PFSK-1 (cell line): ENCODE results near the gene SETDB1.

ENCODE experiments used
- FOXP2 ChIP-seq: optimal IDR thresholded peaks from 2 replicates; pipeline ENCODE3; 2011; ENCODE audit warnings: borderline replicate concordance, control low read depth, inconsistent platforms; ENCODE audit not compliant: insufficient read depth; ENCODE audit errors: extremely low read length, extremely low read depth
- POLR2AphosphoS5 ChIP-seq: IDR thresholded peaks from 2 replicates; pipeline ENCODE4 v1.6.1; 2012; ENCODE audit warnings: low read depth, mild to moderate bottlenecking, control low read depth, low read length, moderate library complexity
- SIN3A ChIP-seq: IDR thresholded peaks from 2 replicates; pipeline ENCODE4 v1.6.1; 2012; ENCODE audit warnings: mild to moderate bottlenecking, low read length, moderate library complexity, borderline replicate concordance; ENCODE audit not compliant: insufficient read depth
- TAF1 ChIP-seq: IDR thresholded peaks from 2 replicates; pipeline ENCODE4 v1.6.1; 2012; ENCODE audit warnings: low read length, control low read depth, borderline replicate concordance; ENCODE audit not compliant: insufficient read depth
- TF ChIP-seq, protein P1 (sequence below), 2 experiments: IDR thresholded peaks; 2 replicates each; pipeline versions ENCODE4 v1.6.1 to v1.8.0; 2011 to 2012; ENCODE audit warnings: low read depth in 2 of 2, low read length in 2 of 2, control low read depth in 1 of 2, inconsistent platforms in 1 of 2, mild to moderate bottlenecking in 1 of 2, moderate library complexity in 1 of 2; ENCODE audit not compliant: insufficient read depth in 1 of 2

DNA sequence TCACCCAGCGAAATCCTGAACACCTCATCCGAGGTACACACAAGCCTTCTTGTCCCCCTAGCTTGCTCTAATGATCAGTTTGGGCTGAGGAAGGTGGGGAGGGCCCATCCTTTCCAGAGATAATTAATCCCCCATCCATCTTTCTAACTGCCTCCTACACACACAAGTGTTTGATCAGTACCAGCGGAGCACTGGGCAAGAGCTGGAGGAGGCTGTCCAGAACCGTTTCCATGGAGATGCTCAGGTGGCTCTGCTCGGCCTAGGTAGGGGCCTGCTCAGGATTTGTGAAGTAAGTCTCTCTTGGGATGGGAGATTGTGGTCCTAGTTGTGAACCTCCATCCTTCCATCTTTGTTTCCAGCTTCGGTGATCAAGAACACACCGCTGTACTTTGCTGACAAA is 61.8 kb downstream of the SETDB1 start:
- TF ChIP-seq TAF1 (no peak), SIN3A (no peak), POLR2AphosphoS5 (no peak), FOXP2 (no peak)
- TF ChIP-seq, protein P1, sequence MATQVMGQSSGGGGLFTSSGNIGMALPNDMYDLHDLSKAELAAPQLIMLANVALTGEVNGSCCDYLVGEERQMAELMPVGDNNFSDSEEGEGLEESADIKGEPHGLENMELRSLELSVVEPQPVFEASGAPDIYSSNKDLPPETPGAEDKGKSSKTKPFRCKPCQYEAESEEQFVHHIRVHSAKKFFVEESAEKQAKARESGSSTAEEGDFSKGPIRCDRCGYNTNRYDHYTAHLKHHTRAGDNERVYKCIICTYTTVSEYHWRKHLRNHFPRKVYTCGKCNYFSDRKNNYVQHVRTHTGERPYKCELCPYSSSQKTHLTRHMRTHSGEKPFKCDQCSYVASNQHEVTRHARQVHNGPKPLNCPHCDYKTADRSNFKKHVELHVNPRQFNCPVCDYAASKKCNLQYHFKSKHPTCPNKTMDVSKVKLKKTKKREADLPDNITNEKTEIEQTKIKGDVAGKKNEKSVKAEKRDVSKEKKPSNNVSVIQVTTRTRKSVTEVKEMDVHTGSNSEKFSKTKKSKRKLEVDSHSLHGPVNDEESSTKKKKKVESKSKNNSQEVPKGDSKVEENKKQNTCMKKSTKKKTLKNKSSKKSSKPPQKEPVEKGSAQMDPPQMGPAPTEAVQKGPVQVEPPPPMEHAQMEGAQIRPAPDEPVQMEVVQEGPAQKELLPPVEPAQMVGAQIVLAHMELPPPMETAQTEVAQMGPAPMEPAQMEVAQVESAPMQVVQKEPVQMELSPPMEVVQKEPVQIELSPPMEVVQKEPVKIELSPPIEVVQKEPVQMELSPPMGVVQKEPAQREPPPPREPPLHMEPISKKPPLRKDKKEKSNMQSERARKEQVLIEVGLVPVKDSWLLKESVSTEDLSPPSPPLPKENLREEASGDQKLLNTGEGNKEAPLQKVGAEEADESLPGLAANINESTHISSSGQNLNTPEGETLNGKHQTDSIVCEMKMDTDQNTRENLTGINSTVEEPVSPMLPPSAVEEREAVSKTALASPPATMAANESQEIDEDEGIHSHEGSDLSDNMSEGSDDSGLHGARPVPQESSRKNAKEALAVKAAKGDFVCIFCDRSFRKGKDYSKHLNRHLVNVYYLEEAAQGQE (IDR thresholded peaks at IDR 0.05; ENCODE audit: insufficient read depth in 1 of 2, low read depth in 2 of 2, low read length in 2 of 2): no peak
